Spleen (tissue), 7 donors: ENCODE results near the gene WDR91.

Experiments used
- CTCF ChIP-seq, 11 experiments: fragments of 200-600 bp in 7 of 11; fragments of 450-650 bp in 4 of 11; sonication (generic) in 4 of 11; IDR thresholded peaks in 8 of 11; conservative IDR thresholded peaks in 3 of 11; 1 replicate in 7 of 11; 2 replicates in 4 of 11; pipeline versions ENCODE4 v1.4.0 to v1.8.0; 2016 to 2021; ENCODE audit warnings: antibody characterized with exemption in 11 of 11, inconsistent platforms in 4 of 11, mild to moderate bottlenecking in 1 of 11
- POLR2AphosphoS5 ChIP-seq, 3 donors: sonication (generic); formaldehyde crosslinking; IDR thresholded peaks; one replicate each; pipeline ENCODE4 v1.5.1; 2017; ENCODE audit warnings: antibody characterized with exemption in 3 of 3
- donor health status: DM: no; HTN: no; CAD: no; lungs with moderate emphysema.
- donor health status: DM: no; HTN: no; CAD: no.
- donor health status: DM: no; HTN: no; CAD: no.

GRCh38 chr7:135246191-135246825 lies 35.0 kb upstream of the WDR91 start:
- no peak for TF ChIP-seq CTCF (IDR thresholded peaks at IDR 0.05 in 8 of 11, conservative IDR thresholded peaks at IDR 0.05 in 3 of 11)
- TF ChIP-seq POLR2AphosphoS5 (IDR thresholded peaks at IDR 0.05) = no peak
